Fibroblast of the aortic adventitia (primary cell): ENCODE measurements around the gene CXXC5. TPM values are rescaled to one million over a fixed set of nuclear protein-coding genes. Genes with fewer than 3 reads are reported as not detected.

Experiments
- DNase-seq: peaks from one replicate; pipeline ENCODE4 v3.0.0-alpha.2; 2010; ENCODE audit warnings: low read depth
- H3K4me3 ChIP-seq: 2 replicates; pipeline ENCODE4 v1.5.1; 2011; ENCODE audit warnings: low read depth, mild to moderate bottlenecking, control low read depth, low read length, moderate library complexity
- CTCF ChIP-seq: IDR thresholded peaks from 2 replicates; pipeline ENCODE4 v1.5.1; 2011; ENCODE audit warnings: mild to moderate bottlenecking, low read length, control low read depth, inconsistent platforms; ENCODE audit not compliant: insufficient read depth
- total RNA-seq: library from RNA; depleted of rRNA; stranded (reverse); fragments of >200 nt; gene quantifications from 2 replicates; pipeline ENCODE4 v1.2.3, GENCODE V29; 2012; ENCODE audit warnings: low replicate concordance

CXXC5 gene
- total RNA-seq, 1 donor, result 75.9 TPM

DNA sequence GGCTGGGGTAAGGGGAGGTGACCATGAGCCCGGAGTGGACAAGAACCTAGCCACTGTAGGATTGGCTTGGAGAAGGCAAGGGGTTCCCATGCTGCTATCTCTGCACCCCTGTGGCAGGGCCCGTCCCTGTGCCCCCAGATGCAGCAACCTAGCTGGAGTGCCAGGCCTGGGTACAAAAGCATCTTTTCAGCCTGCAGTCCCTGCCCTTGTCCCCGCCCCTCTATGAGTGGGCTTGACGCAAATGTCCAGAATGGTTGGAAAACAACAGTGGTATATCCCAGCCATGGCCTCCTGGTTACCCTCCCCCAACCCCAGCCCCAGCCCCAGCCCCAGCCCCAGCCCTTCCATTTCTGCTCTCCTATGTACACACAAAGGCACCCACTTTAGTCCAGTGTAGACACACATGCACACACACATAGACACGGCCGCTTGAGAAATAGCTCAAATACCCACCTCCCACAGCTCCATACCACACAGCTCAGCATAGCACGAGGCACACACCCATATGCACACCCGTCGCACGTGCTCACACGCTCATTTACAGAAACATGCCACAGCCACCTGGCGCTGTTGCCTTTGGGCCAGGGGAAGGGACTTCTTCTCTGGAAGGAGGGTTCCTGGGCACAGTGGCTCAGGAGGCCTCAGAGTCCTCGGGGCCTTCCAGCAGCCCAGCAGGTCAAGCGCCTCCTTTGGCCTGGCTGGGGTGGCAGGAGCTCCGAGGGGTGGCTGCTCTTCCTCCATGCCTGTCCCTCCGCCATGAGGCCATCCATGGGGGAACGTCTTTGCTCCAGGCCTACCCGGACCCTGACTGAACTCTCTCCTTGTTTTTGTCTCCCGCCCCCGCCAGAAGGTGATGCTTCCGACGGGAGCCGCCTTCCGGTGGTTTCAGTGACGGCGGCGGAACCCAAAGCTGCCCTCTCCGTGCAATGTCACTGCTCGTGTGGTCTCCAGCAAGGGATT is 34.1 kb downstream of the CXXC5 start:
- no peak for TF ChIP-seq CTCF
- H3K4me3 ChIP-seq, result no peak overlapping the region
- no peak for DNase-seq

DNA sequence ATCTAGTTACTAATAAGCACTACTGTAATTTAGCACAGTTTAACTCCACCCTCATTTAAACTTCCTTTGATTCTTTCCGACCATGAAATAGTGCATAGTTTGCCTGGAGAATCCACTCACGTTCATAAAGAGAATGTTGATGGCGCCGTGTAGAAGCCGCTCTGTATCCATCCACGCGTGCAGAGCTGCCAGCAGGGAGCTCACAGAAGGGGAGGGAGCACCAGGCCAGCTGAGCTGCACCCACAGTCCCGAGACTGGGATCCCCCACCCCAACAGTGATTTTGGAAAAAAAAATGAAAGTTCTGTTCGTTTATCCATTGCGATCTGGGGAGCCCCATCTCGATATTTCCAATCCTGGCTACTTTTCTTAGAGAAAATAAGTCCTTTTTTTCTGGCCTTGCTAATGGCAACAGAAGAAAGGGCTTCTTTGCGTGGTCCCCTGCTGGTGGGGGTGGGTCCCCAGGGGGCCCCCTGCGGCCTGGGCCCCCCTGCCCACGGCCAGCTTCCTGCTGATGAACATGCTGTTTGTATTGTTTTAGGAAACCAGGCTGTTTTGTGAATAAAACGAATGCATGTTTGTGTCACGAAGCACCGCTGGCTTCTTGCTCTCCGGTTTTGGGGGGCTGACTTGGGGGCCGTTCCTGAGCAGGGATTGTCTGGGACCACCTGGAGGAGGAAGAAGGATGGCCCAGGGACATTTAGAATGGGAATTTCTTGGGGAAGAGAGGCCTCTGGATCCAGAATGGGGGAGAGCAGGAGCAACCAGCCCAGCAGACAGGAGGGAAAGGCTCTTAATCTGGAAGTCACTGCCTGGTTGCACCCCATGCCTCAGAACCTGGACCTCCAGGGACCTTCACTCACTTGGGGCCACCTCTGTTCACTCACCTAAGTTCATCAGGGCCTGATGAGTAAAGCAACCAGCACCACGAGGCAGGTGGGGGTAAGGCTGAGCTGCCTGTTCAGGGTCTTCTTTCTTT is 35.4 kb downstream of the CXXC5 start:
- DNase-seq, result no peak
- no peak for TF ChIP-seq CTCF

DNA sequence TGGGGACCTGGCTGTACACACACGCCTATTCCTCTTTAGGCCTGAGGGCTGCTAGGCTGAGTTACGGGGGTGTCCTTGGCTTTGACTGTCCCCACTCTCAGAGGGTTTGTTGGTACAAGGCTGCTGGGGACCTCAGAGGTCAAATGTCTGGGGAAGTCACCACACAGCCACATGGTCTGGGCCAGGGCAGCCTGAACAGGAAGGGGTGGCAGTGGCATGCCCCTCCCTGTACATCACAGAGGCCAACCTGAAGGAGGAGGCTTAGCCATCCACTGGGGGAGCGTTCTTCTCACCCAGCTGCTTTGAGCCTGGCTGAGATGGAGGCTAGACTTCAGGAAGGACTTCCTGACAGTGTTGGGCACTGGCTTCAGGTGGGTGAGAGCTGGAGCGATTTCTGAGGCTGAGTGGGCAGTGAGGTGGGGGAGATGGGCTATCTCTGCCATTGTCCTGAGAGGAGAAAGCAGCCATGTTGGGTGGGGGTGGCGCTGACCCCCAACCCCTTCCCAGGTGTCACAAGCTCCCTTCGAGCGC is 36.3 kb downstream of the CXXC5 start:
- no peak for DNase-seq
- H3K4me3 ChIP-seq, result no peak overlapping the region
- no peak for TF ChIP-seq CTCF

More for the DNA sequence above, 35.4 kb downstream of the CXXC5 start:
- no peak overlapping the region for H3K4me3 ChIP-seq

GRCh38 chr5:139684881-139685749 is 37.0 kb downstream of the CXXC5 start:
- no peak for DNase-seq
- no peak overlapping the region for H3K4me3 ChIP-seq
- no peak for TF ChIP-seq CTCF

GRCh38 chr5:139685886-139686285 is 37.7 kb downstream of the CXXC5 start:
- no peak for DNase-seq
- H3K4me3 ChIP-seq, result no peak overlapping the region
- no peak for TF ChIP-seq CTCF

DNA sequence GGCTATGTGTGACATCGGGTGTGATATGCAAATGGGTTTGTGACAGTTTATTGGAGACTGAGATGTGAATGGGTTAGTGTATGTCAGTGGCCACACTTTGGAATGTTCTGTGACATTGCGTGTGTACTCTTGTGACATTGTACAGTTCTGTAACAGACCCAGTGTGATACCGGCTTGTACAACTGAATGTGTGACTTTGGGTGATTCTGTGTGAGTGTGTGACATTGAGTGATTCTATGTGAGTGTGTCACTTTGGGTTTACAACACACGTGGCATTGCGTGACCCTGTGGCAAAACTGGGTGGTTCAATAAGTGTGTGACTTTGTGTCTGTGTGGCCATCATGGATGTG is 38.2 kb downstream of the CXXC5 start:
- no peak for DNase-seq
- no peak overlapping the region for H3K4me3 ChIP-seq
- TF ChIP-seq CTCF, result no peak
